OCI-LY1 (cell line): ENCODE measurements around the gene TCAIM.
"Not testable (repeated sequence)": the region's sequence is repeated elsewhere in the genome, so short reads cannot be mapped to it uniquely, and the experiment has no call there.

ENCODE experiments used
- H2AFZ ChIP-seq: fragments of 200-600 bp; sonication (generic), shearing (Covaris generic); 2 replicates; pipeline ENCODE4 v1.6.0; 2014; ENCODE audit warnings: antibody characterized with exemption, mild to moderate bottlenecking, low read length
- H3F3A ChIP-seq: fragments of 200-600 bp; sonication (generic), shearing (Covaris generic); 2 replicates; pipeline ENCODE4 v1.6.0; 2014; ENCODE audit warnings: mild to moderate bottlenecking, antibody characterized with exemption, low read length, moderate library complexity; ENCODE audit not compliant: insufficient read depth
- H3K27ac ChIP-seq: fragments of 200-600 bp; sonication (generic); 2 replicates; pipeline ENCODE4 v1.5.1; 2014; ENCODE audit warnings: low read length, mixed run types, mild to moderate bottlenecking, low read depth; ENCODE audit not compliant: poor library complexity, severe bottlenecking
- H3K27me3 ChIP-seq: fragments of 200-600 bp; sonication (generic); 2 replicates; pipeline ENCODE4 v1.6.0; 2014; ENCODE audit warnings: antibody characterized with exemption, mild to moderate bottlenecking, low read length, moderate library complexity; ENCODE audit not compliant: insufficient read depth
- H3K36me3 ChIP-seq: fragments of 200-600 bp; sonication (generic); 2 replicates; pipeline ENCODE4 v1.6.1; 2014; ENCODE audit warnings: mild to moderate bottlenecking, antibody characterized with exemption, low read length, moderate library complexity, mixed read lengths; ENCODE audit not compliant: insufficient read depth
- H3K4me1 ChIP-seq: fragments of 200-600 bp; sonication (generic); 2 replicates; pipeline ENCODE4 v1.5.1; 2014; ENCODE audit warnings: mild to moderate bottlenecking, low read length, moderate library complexity; ENCODE audit not compliant: insufficient read depth, severe bottlenecking
- H3K4me2 ChIP-seq: fragments of 200-600 bp; sonication (generic), shearing (Covaris generic); 2 replicates; pipeline ENCODE4 v1.6.1; 2014; ENCODE audit warnings: low read length
- H3K4me3 ChIP-seq: fragments of 200-600 bp; sonication (generic); 2 replicates; pipeline ENCODE4 v1.5.1; 2014; ENCODE audit warnings: low read length, low read depth, mild to moderate bottlenecking, mixed read lengths; ENCODE audit not compliant: poor library complexity, severe bottlenecking
- H3K79me2 ChIP-seq: fragments of 200-600 bp; shearing (Covaris generic); 2 replicates; pipeline ENCODE4 v1.6.1; 2016; ENCODE audit warnings: mixed run types, low read length, mixed read lengths; ENCODE audit not compliant: insufficient read depth
- H3K9ac ChIP-seq: fragments of 200-600 bp; sonication (generic), shearing (Covaris generic); 2 replicates; pipeline ENCODE4 v1.6.1; 2014; ENCODE audit warnings: mild to moderate bottlenecking, low read length, mixed read lengths
- H3K9me2 ChIP-seq: fragments of 200-600 bp; sonication (generic), shearing (Covaris generic); 2 replicates; pipeline ENCODE4 v1.6.1; 2014; ENCODE audit warnings: low read depth, mild to moderate bottlenecking, low read length, mixed read lengths
- H3K9me3 ChIP-seq: fragments of 200-600 bp; shearing (Covaris generic); 2 replicates; pipeline ENCODE4 v1.6.1; 2014; ENCODE audit warnings: low read length, mixed read lengths
- H4K20me1 ChIP-seq: fragments of 200-600 bp; sonication (generic), shearing (Covaris generic); 2 replicates; pipeline ENCODE4 v1.6.0; 2016; ENCODE audit warnings: mild to moderate bottlenecking, low read length; ENCODE audit not compliant: insufficient read depth
- CTCF ChIP-seq: fragments of 200-600 bp; sonication (generic), shearing (Covaris generic); IDR thresholded peaks from 2 replicates; pipeline ENCODE4 v1.5.1; 2017; ENCODE audit warnings: mild to moderate bottlenecking, antibody characterized with exemption, low read length, moderate library complexity, mixed read lengths
- EZH2 ChIP-seq: fragments of 200-600 bp; sonication (generic), shearing (Covaris generic); IDR thresholded peaks from 2 replicates; pipeline ENCODE4 v1.8.0; 2017; ENCODE audit warnings: borderline replicate concordance, mixed run types, mild to moderate bottlenecking, antibody characterized with exemption, low read length, moderate library complexity, mixed read lengths

TCAIM gene

DNA sequence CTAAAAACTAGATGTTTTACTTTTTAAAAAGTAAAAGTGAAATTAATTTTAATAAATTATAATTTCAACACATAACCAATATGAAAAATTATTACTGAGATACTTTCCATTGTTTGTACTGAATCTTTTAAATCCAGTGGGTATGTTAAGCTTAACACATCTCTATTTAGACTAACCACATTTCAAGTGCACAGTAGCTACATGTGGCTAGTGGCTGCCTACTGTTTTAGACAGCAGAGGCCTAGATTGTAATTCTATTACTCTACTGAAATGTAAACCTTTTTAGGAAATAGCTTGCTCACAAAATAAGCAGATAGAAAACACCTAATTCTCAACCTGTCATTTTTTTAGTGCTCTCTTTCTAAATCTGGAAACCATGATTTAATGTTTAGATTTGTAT lies 4.9 kb downstream of the TCAIM start:
- H3K36me3 ChIP-seq: no peaks in the 10 kb centered on the region
- no peaks in the 10 kb centered on the region for H3K9me3 ChIP-seq
- no peaks in the 10 kb centered on the region for H3F3A ChIP-seq
- H3K27me3 ChIP-seq: no peaks in the 10 kb centered on the region
- H4K20me1 ChIP-seq: no peaks in the 10 kb centered on the region
- no peak overlapping the region for H3K9ac ChIP-seq
- H2AFZ ChIP-seq: no peak overlapping the region
- no peak overlapping the region for H3K4me3 ChIP-seq
- H3K4me2 ChIP-seq: no peak overlapping the region
- H3K27ac ChIP-seq: no peak overlapping the region
- peaks cover 18% of the 10 kb centered on the region for H3K4me1 ChIP-seq
- no peak for TF ChIP-seq EZH2
- TF ChIP-seq CTCF: no peak
- no peaks in the 10 kb centered on the region for H3K9me2 ChIP-seq
- 0 out of 2 replicates have a peak, but pooled peaks cover 5% of the 10 kb centered on the region for H3K79me2 ChIP-seq

GRCh38 chr3:44346590-44346989 lies 8.0 kb downstream of the TCAIM start:
- H3K4me3 ChIP-seq, H3K4me2 ChIP-seq, H3K9ac ChIP-seq, H3K36me3 ChIP-seq, H2AFZ ChIP-seq, H3K4me1 ChIP-seq, H3K79me2 ChIP-seq, H3K27ac ChIP-seq, H3K27me3 ChIP-seq, H4K20me1 ChIP-seq, H3K9me2 ChIP-seq, H3F3A ChIP-seq, H3K9me3 ChIP-seq: not testable (repeated sequence)

GRCh38 chr3:44348993-44349392 lies 10.4 kb downstream of the TCAIM start:
- no peaks in the 10 kb centered on the region for H3K36me3 ChIP-seq
- TF ChIP-seq EZH2 (no peak), CTCF (no peak)
- H2AFZ ChIP-seq: no peak overlapping the region

GRCh38 chr3:44353355-44353924 lies 14.9 kb downstream of the TCAIM start:
- no peak for TF ChIP-seq CTCF
- TF ChIP-seq EZH2: no peak
- Histone ChIP-seq H3K4me1 (no peaks in the 10 kb centered on the region), H3K36me3 (no peaks in the 10 kb centered on the region; the same call in 1 of the 2 replicates), H3K9me3 (no peaks in the 10 kb centered on the region), H3K9ac (no peak overlapping the region), H3K27me3 (no peaks in the 10 kb centered on the region), H3K27ac (no peak overlapping the region), H3K9me2 (peaks cover 2% of the 10 kb centered on the region; the same call in 1 of the 2 replicates), H3F3A (no peaks in the 10 kb centered on the region), H3K4me2 (no peak overlapping the region), H4K20me1 (no peaks in the 10 kb centered on the region), H2AFZ (no peak overlapping the region), H3K79me2 (no peaks in the 10 kb centered on the region), H3K4me3 (no peak overlapping the region)

More at GRCh38 chr3:44348993-44349392, 10.4 kb downstream of the TCAIM start:
- Histone ChIP-seq H3K27ac (no peak overlapping the region), H3K4me1 (no peaks in the 10 kb centered on the region), H3K9ac (no peak overlapping the region), H3K79me2 (no peaks in the 10 kb centered on the region), H3K4me2 (no peak overlapping the region), H3K4me3 (no peak overlapping the region), H3F3A (no peaks in the 10 kb centered on the region), H3K27me3 (no peaks in the 10 kb centered on the region), H3K9me3 (no peaks in the 10 kb centered on the region), H3K9me2 (no peaks in the 10 kb centered on the region), H4K20me1 (no peaks in the 10 kb centered on the region)
